MCF 10A (cell line): Measurements from ENCODE around the gene PALB2. TPM values are rescaled to one million over a fixed set of nuclear protein-coding genes. Genes with fewer than 3 reads are reported as not detected.

Source experiments
- BruUV-seq: library from RNA; stranded (reverse); fragments of 400-500 nt; replicated peaks from 2 replicates; lab custom pipeline; 2021; lab: Mats Ljungman, UMichigan
- CTCF ChIA-PET: fragments of 300-600 bp; sonication (Branson Sonifier 250); formaldehyde crosslinking; extraction: SDS; loops from one replicate; lab custom pipeline; 2021; ENCODE audit warnings: antibody characterized with exemption, inconsistent platforms; lab: Yijun Ruan, JAX
- POLR2A ChIA-PET: fragments of 300-600, 350-650 bp; sonication (Branson Sonifier 250); formaldehyde crosslinking; extraction: SDS; loops from one replicate; lab custom pipeline; 2020; ENCODE audit warnings: antibody characterized with exemption, inconsistent platforms; lab: Yijun Ruan, JAX
- DNase-seq: peaks from one replicate; pipeline ENCODE4 v3.0.0-alpha.2; 2018; ENCODE audit not compliant: unreplicated experiment
- H3K27ac Mint-ChIP-seq: one replicate; pipeline ENCODE4 v1.8.0; 2022; ENCODE audit warnings: mild to moderate bottlenecking, low read depth, mixed read lengths; ENCODE audit not compliant: unreplicated experiment
- H3K27me3 Mint-ChIP-seq: one replicate; pipeline ENCODE4 v1.8.0; 2022; ENCODE audit warnings: mixed read lengths; ENCODE audit not compliant: insufficient read depth, unreplicated experiment
- H3K36me3 Mint-ChIP-seq: one replicate; pipeline ENCODE4 v1.8.0; 2022; ENCODE audit warnings: mild to moderate bottlenecking, moderate library complexity, mixed read lengths; ENCODE audit not compliant: insufficient read depth, unreplicated experiment
- H3K4me1 Mint-ChIP-seq: one replicate; pipeline ENCODE4 v1.8.0; 2022; ENCODE audit warnings: mixed read lengths; ENCODE audit not compliant: insufficient read depth, unreplicated experiment
- H3K4me3 Mint-ChIP-seq: one replicate; pipeline ENCODE4 v1.8.0; 2022; ENCODE audit warnings: mild to moderate bottlenecking, moderate library complexity, mixed read lengths; ENCODE audit not compliant: unreplicated experiment
- H3K9me3 Mint-ChIP-seq: one replicate; pipeline ENCODE4 v1.8.0; 2022; ENCODE audit warnings: mixed read lengths; ENCODE audit not compliant: unreplicated experiment
- intact Hi-C: fragments of 100-400 bp; cut with micrococcal nuclease; formaldehyde crosslinking; loops from 2 replicates; pipeline ENCODE4 v1.14.1; 2022
- total RNA-seq: library from RNA; stranded (reverse); gene quantifications from 2 replicates; pipeline ENCODE4 v1.2.3, GENCODE V29; 2022
- TF ChIP-seq, protein P1 (sequence below): fragments of 200-600 bp; IDR thresholded peaks from one replicate; pipeline ENCODE4 v1.8.0; 2022; ENCODE audit warnings: antibody characterized with exemption, mild to moderate bottlenecking; ENCODE audit not compliant: unreplicated experiment

The PALB2 gene
- total RNA-seq, 1 experiment from 2014 or later = 20.8 TPM

GRCh38 chr16:23564575-23565363 is 76.3 kb downstream of the PALB2 start:
- BruUV-seq = no TSS peak
- Mint-ChIP-seq H3K27ac (no peak overlapping the region), H3K36me3 (peaks cover 94% of the 10 kb centered on the region), H3K9me3 (peaks cover 5% of the 10 kb centered on the region), H3K4me3 (no peak overlapping the region), H3K27me3 (no peaks in the 10 kb centered on the region), H3K4me1 (peaks cover 8% of the 10 kb centered on the region)
- no peak for DNase-seq
- TF ChIP-seq, protein P1, sequence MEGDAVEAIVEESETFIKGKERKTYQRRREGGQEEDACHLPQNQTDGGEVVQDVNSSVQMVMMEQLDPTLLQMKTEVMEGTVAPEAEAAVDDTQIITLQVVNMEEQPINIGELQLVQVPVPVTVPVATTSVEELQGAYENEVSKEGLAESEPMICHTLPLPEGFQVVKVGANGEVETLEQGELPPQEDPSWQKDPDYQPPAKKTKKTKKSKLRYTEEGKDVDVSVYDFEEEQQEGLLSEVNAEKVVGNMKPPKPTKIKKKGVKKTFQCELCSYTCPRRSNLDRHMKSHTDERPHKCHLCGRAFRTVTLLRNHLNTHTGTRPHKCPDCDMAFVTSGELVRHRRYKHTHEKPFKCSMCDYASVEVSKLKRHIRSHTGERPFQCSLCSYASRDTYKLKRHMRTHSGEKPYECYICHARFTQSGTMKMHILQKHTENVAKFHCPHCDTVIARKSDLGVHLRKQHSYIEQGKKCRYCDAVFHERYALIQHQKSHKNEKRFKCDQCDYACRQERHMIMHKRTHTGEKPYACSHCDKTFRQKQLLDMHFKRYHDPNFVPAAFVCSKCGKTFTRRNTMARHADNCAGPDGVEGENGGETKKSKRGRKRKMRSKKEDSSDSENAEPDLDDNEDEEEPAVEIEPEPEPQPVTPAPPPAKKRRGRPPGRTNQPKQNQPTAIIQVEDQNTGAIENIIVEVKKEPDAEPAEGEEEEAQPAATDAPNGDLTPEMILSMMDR = no peak
- ChIA-PET POLR2A (interaction anchor here (0.6 to 1.1 kb wide), 4 partner anchors 7 to 25 kb away, joined by 3 read pairs; partner anchors contain the start of genes EARS2 and UBFD1), CTCF (interaction anchor here (0.5 to 1.2 kb wide), 3 partner anchors 13 to 229 kb away, joined by 4 read pairs; no protein-coding TSS in a partner anchor)
- intact Hi-C loops = no loop called here

DNA sequence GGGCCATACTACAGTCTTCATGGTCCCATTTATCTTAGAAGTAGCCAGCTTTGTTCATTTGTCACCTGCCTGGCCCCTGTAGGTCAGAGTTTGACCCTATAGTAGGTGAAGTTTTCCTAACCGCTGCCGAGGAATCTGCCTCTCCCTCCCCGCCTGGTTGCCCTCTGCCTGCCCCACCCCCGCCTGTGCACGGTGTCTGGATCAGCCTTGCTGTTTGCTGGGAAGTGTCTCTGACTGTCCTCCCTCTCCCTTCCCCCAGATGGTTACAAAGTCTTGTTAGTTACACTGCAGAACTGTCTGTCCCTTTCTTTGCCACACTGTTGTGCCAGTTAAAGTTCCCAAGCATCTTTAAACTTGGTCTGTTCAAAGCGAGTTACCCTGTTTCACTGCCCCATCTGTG is 77.9 kb downstream of the PALB2 start:
- BruUV-seq = no TSS peak
- DNase-seq = no peak
- Mint-ChIP-seq H3K9me3 (no peaks in the 10 kb centered on the region), H3K4me3 (no peak overlapping the region), H3K27ac (no peak overlapping the region), H3K36me3 (peaks cover 82% of the 10 kb centered on the region), H3K4me1 (peaks cover 4% of the 10 kb centered on the region), H3K27me3 (no peaks in the 10 kb centered on the region)
- intact Hi-C loops = no loop called here
- ChIA-PET POLR2A (no interaction called here), CTCF (no interaction called here)
- TF ChIP-seq, protein P1 = no peak

DNA sequence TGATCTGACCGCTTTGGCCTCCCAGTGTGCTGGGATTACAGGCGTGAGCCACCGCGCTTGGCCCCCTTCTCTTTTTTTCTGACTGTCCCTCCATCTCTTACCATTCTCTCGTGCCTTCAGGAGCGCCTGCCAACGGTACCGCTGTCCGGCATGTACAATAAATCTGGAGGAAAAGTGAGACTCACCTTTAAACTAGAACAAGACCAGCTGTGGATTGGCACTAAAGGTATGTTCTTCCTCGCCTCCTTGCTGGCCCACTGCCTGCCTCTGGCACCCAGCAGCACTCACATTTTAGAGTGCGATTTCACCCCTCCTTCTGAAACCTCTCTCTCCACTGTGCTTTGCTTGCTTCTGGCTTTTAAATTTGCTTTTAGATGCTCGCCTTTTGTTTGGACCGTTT is 78.6 kb downstream of the PALB2 start:
- Mint-ChIP-seq H3K9me3 (no peaks in the 10 kb centered on the region), H3K27ac (no peak overlapping the region), H3K4me1 (peaks cover 4% of the 10 kb centered on the region), H3K27me3 (no peaks in the 10 kb centered on the region), H3K4me3 (no peak overlapping the region), H3K36me3 (peaks cover 75% of the 10 kb centered on the region)
- ChIA-PET CTCF (no interaction called here), POLR2A (no interaction called here)
- intact Hi-C loops = no loop called here
- TF ChIP-seq, protein P1 = no peak
- no TSS peak for BruUV-seq
- DNase-seq = no peak

DNA sequence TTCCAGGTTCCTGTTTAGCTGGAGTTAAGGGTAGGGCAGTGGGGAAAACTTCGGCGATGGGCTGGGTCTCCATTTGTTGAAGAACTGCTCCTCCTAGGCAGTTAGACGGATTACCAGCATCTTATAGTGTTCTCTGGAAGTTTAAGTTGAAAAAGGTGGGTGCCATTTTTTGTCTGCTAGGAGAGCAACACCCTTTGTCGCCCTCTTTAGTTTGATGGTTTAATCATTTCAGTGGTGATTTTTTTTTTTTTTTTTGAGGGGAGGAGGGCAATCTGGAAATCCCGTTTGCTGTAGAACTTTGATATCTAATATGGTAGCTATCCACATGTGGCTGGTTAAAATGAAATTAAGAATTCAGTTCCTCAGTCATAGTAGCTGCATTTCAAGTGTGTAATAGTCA is 79.5 kb downstream of the PALB2 start:
- peaks cover 10% of the 10 kb centered on the region for H3K4me1 Mint-ChIP-seq
- TF ChIP-seq, protein P1 = no peak
- no peak overlapping the region for H3K4me3 Mint-ChIP-seq
- H3K27ac Mint-ChIP-seq = no peak overlapping the region
- ChIA-PET POLR2A (no interaction called here), CTCF (interaction anchor here (0.7 kb wide), 2 partner anchors 35 to 239 kb away, joined by 3 read pairs; no protein-coding TSS in a partner anchor)
- H3K36me3 Mint-ChIP-seq = peaks cover 71% of the 10 kb centered on the region
- H3K27me3 Mint-ChIP-seq = no peaks in the 10 kb centered on the region
- no TSS peak for BruUV-seq
- intact Hi-C loops = no loop called here
- no peaks in the 10 kb centered on the region for H3K9me3 Mint-ChIP-seq
- no peak for DNase-seq
